ENCODE results near the gene FAU. TPM values are rescaled to one million over a fixed set of nuclear protein-coding genes. Genes with fewer than 3 reads are reported as not detected.

The FAU gene
- total and polyA plus RNA-seq, 2 of the 13 experiments (the other 11 are each of a cell fraction or from before 2014, with no cell fraction given) = 374 to 869 TPM

DNA sequence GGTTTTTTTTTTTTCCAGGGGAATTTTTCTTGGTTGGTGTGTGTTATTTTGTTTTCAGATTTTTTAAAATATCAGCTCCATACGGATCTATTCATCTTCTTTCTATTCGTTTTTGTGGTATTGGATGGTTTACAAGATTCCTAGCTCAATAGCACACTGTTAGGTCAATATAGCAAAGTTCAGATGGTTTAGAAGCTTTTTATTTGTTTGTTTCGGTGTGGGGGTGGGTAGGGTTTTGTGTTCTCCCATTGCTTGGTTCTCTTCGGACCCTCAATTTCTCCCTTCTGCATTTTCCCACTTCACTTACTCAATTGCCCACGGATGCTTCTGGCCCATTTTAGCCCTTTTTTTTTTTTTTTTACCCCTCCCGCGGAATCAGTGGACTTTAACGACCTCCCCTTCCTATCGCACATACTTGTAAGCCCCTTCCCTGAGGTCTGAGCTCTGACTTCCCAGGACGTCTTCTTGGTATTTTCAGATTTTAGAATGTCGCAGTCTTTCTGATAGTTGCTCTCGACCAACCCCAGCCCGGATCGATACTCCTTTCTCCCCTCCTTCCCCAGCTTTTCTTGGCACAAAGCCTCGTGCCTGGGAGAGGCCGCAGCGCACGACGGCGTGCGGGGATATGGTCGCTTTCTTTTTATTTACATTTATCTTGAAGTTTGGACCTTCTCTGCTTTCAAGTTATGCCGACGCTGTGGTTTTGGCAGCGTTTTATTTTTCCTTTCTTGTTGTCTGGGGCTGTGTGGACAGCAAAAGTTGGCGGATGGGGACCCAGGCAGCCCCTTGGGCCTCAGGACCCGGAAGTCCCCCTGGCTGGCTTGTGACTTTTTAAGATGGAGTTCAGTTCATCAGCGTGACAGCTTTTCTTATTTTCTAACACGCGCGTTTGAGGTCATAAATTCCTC, 43.7 kb upstream of the FAU start (continued):
- TF ChIP-seq PHF5A (CRISPR knock-in tag; IDR thresholded peaks at IDR 0.05; ENCODE audit: low read depth, unreplicated experiment) (no peak), ZNF362 (CRISPR knock-in tag; IDR thresholded peaks at IDR 0.05; ENCODE audit: borderline replicate concordance) (peak; percentile 68), ONECUT2 (CRISPR knock-in tag; IDR thresholded peaks at IDR 0.05) (peak; percentile 97), SNRNP70 (IDR thresholded peaks at IDR 0.05; ENCODE audit: low read depth, low read length) (no peak), PTBP1 (IDR thresholded peaks at IDR 0.05; ENCODE audit: low read depth, low read length, poor library complexity, severe bottlenecking) (no peak), MYC (CRISPR knock-in tag; IDR thresholded peaks at IDR 0.05; ENCODE audit: borderline replicate concordance) (peak; percentile 86; the same call in 1 of the 2 replicates), ZNF329 (CRISPR knock-in tag; IDR thresholded peaks at IDR 0.05; ENCODE audit: low read depth) (no peak)

DNA sequence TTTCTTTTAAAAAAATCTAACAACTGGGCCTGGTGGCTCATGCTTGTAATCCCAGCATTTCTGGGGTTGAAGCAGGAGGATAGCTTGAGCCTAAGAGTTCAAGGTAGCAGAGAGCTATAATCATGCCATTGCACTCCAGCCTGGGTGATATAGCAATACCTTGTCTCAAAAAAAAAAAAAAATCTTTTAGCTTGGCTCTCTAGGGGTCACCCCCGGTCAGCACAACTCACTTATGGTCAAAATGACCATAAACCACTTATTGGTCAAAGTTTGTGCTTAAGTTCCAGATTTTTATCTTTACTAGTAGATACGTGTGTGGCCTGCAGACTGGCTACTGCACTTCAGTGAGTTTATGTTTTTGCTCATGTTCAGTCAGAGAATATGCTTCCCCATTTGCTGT, 41.8 kb upstream of the FAU start:
- Histone ChIP-seq H3K36me3 (replicated peaks in 1 of 2; ENCODE audit: control insufficient read depth in 1 of 2, insufficient read depth in 2 of 2, low read length in 2 of 2) (no peaks in the 10 kb centered on the region), H3K4me2 (ENCODE audit: low read depth, low read length) (0 out of 2 replicates have a peak overlapping the region, but pooled peaks have one; percentile 4), H3K27me3 (ENCODE audit: control insufficient read depth in 1 of 2, insufficient read depth in 2 of 2, low read length in 2 of 2) (no peaks in the 10 kb centered on the region), H3K79me2 (ENCODE audit: insufficient read depth, low read length) (no peaks in the 10 kb centered on the region), H3K9ac (ENCODE audit: insufficient read depth, low read depth, low read length) (no peak overlapping the region), H2AFZ (ENCODE audit: low read length) (no peak overlapping the region), H3K4me1 (ENCODE audit: insufficient read depth, low read length) (peaks cover 54% of the 10 kb centered on the region), H3K4me3 (replicated peaks in 1 of 3; ENCODE audit: insufficient read depth in 1 of 3, low read depth in 2 of 3, low read length in 3 of 3) (no peak overlapping the region), H4K20me1 (ENCODE audit: insufficient read depth, low read length) (no peaks in the 10 kb centered on the region), H3K27ac (ENCODE audit: extremely low read length, insufficient read depth, low read length) (peak overlapping the region; percentile 99), H3K9me3 (ENCODE audit: low read length) (no peaks in the 10 kb centered on the region)
- ATAC-seq = peak; percentile 33; the same call in 2 of the 3 replicates
- in situ Hi-C loops (cut with HindIII; ENCODE audit: extremely low pct_ligation_motif_present, low pct_unique_long_range_greater_than_20kb) = no loop called here
- ChIA-PET POLR2A (interaction anchor here (1.2 to 3.9 kb wide), 3 partner anchors 19 to 52 kb away, joined by 3 to 105 read pairs (median 3); partner anchors contain the start of genes SYVN1 and TM7SF2), CTCF (ENCODE audit: low intra/inter-chr PET ratio, low total read pairs) (no interaction called here)
- WGBS (ENCODE audit: low lambda C conversion rate) = 4% methylated on average over 2 of the region's 2 CpGs
- DNase-seq (ENCODE audit: low spot score) = peak; percentile 20
- peak; percentile 28 for FAIRE-seq
- intact Hi-C loops (cut with micrococcal nuclease; ENCODE audit: unreplicated experiment) = no loop called here
- no TSS peak for BruUV-seq (replicated peaks)
- 0 out of 2 replicates have a peak, but pooled peaks have one; percentile 15 for TF ChIP-seq RXRB (CRISPR knock-in tag; IDR thresholded peaks at IDR 0.05; ENCODE audit: borderline replicate concordance)
- TF ChIP-seq ZSCAN12 (CRISPR knock-in tag; IDR thresholded peaks at IDR 0.05) = 0 out of 2 replicates have a peak, but pooled peaks have one; percentile 31
- TF ChIP-seq TCF12 (IDR thresholded peaks at IDR 0.05) = no peak
- no peak for TF ChIP-seq TCF12 (CRISPR knock-in tag; IDR thresholded peaks at IDR 0.05)
- TF ChIP-seq, protein P1, sequence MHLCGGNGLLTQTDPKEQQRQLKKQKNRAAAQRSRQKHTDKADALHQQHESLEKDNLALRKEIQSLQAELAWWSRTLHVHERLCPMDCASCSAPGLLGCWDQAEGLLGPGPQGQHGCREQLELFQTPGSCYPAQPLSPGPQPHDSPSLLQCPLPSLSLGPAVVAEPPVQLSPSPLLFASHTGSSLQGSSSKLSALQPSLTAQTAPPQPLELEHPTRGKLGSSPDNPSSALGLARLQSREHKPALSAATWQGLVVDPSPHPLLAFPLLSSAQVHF (CRISPR knock-in tag; IDR thresholded peaks at IDR 0.05) = no peak
- TF ChIP-seq ZNF362 (CRISPR knock-in tag; IDR thresholded peaks at IDR 0.05; ENCODE audit: borderline replicate concordance) = peak; percentile 51; the same call in 1 of the 2 replicates

All from HepG2 (cell line).